Thoracic aorta (tissue), 2 donors: ENCODE data around the gene RGS16. TPM values are rescaled to one million over a fixed set of nuclear protein-coding genes. Genes with fewer than 3 reads are reported as not detected.

ENCODE experiments used
- ATAC-seq: fragments of 150-250 bp; one replicate; pipeline ENCODE4 v1.8.0; 2017; ENCODE audit warnings: low read depth; ENCODE audit not compliant: insufficient number of reproducible peaks, low FRiP score
- DNase-seq: peaks from one replicate; pipeline ENCODE4 v3.0.0-alpha.2; 2020; ENCODE audit warnings: low spot score
- H3K27ac ChIP-seq, 2 donors: fragments of 200-600 bp; sonication (generic); 1 replicate in 1 of 2; 2 replicates in 1 of 2; pipeline ENCODE4 v1.5.1; 2016; ENCODE audit warnings: mild to moderate bottlenecking in 2 of 2, moderate library complexity in 2 of 2
- H3K27me3 ChIP-seq: fragments of 200-600 bp; sonication (generic); replicated peaks from 2 replicates; pipeline ENCODE4 v1.6.0; 2016; ENCODE audit warnings: mild to moderate bottlenecking; ENCODE audit not compliant: insufficient read depth
- H3K36me3 ChIP-seq: fragments of 200-600 bp; sonication (generic); one replicate; pipeline ENCODE4 v1.5.1; 2016
- H3K4me1 ChIP-seq, 2 donors: fragments of 200-600 bp; sonication (generic); 1 replicate in 1 of 2; 2 replicates in 1 of 2; pipeline versions ENCODE4 v1.5.1 to v1.6.0; 2016; ENCODE audit warnings: low read depth in 2 of 2, mild to moderate bottlenecking in 1 of 2; ENCODE audit not compliant: control insufficient read depth in 1 of 2
- H3K4me3 ChIP-seq: fragments of 200-600 bp; sonication (generic); 2 replicates; pipeline ENCODE4 v1.5.1; 2016; ENCODE audit warnings: mild to moderate bottlenecking
- H3K9me3 ChIP-seq: fragments of 200-600 bp; sonication (generic); 2 replicates; pipeline ENCODE4 v1.5.1; 2016
- CTCF ChIP-seq: fragments of 200-600 bp; sonication (generic); IDR thresholded peaks from one replicate; pipeline ENCODE4 v1.5.1; 2019; ENCODE audit warnings: antibody characterized with exemption
- total RNA-seq, 2 donors: library from RNA; depleted of rRNA; stranded (reverse); fragments of >200 nt; gene quantifications; one replicate each; pipeline versions ENCODE4 v1.1.0 to v1.2.3, GENCODE V29; 2016

Gene RGS16
- total RNA-seq, 2 donors from 2014 or later: 8.8 to 15.2 TPM

GRCh38 chr1:182641561-182641960 is 37.4 kb upstream of the RGS16 start:
- DNase-seq: no peak
- Histone ChIP-seq H3K27me3 (no peaks in the 10 kb centered on the region), H3K4me3 (no peak overlapping the region), H3K4me1 (no peaks in the 10 kb centered on the region), H3K27ac (no peak overlapping the region), H3K36me3 (no peaks in the 10 kb centered on the region), H3K9me3 (no peaks in the 10 kb centered on the region)
- no peak for TF ChIP-seq CTCF
- no peak for ATAC-seq

GRCh38 chr1:182639330-182639729 is 35.1 kb upstream of the RGS16 start:
- no peak for ATAC-seq
- no peak for DNase-seq
- no peak overlapping the region for H3K4me3 ChIP-seq
- H3K36me3 ChIP-seq: no peaks in the 10 kb centered on the region
- no peaks in the 10 kb centered on the region for H3K4me1 ChIP-seq
- no peaks in the 10 kb centered on the region for H3K9me3 ChIP-seq
- H3K27ac ChIP-seq: no peak overlapping the region
- TF ChIP-seq CTCF: no peak
- no peaks in the 10 kb centered on the region for H3K27me3 ChIP-seq

- Histone ChIP-seq H3K4me1 (no peaks in the 10 kb centered on the region), H3K36me3 (no peaks in the 10 kb centered on the region)
- TF ChIP-seq CTCF: no peak
Measured at GRCh38 chr1:182637769-182638168, 33.6 kb upstream of the RGS16 start.

GRCh38 chr1:182635871-182636270 is 31.7 kb upstream of the RGS16 start:
- no peak for TF ChIP-seq CTCF
- H3K27ac ChIP-seq: no peak overlapping the region
- H3K36me3 ChIP-seq: no peaks in the 10 kb centered on the region
- ATAC-seq (no peak), DNase-seq (no peak)
- no peaks in the 10 kb centered on the region for H3K9me3 ChIP-seq
- no peaks in the 10 kb centered on the region for H3K27me3 ChIP-seq
- no peaks in the 10 kb centered on the region for H3K4me1 ChIP-seq
- H3K4me3 ChIP-seq: no peak overlapping the region

More at GRCh38 chr1:182637769-182638168, 33.6 kb upstream of the RGS16 start:
- no peak for DNase-seq
- no peaks in the 10 kb centered on the region for H3K9me3 ChIP-seq
- no peak overlapping the region for H3K4me3 ChIP-seq
- no peak overlapping the region for H3K27ac ChIP-seq
- ATAC-seq: no peak
- H3K27me3 ChIP-seq: no peaks in the 10 kb centered on the region

GRCh38 chr1:182634306-182635072 is 30.3 kb upstream of the RGS16 start:
- DNase-seq (no peak), ATAC-seq (no peak)
- TF ChIP-seq CTCF: no peak

More at GRCh38 chr1:182634306-182635072, 30.3 kb upstream of the RGS16 start:
- no peaks in the 10 kb centered on the region for H3K9me3 ChIP-seq
- H3K27ac ChIP-seq: no peak overlapping the region
- no peaks in the 10 kb centered on the region for H3K4me1 ChIP-seq
- H3K27me3 ChIP-seq: no peaks in the 10 kb centered on the region
- H3K4me3 ChIP-seq: no peak overlapping the region
- H3K36me3 ChIP-seq: no peaks in the 10 kb centered on the region
